IMR-90 (cell line): ENCODE measurements around the gene DNAI2. TPM values are rescaled to one million over a fixed set of nuclear protein-coding genes. Genes with fewer than 3 reads are reported as not detected.

Experiments
- ATAC-seq: fragments of 200-7000 bp; cut with Tn5 transposase; 2 replicates; pipeline ENCODE4 v1.9.1; 2020; ENCODE audit warnings: low read depth, mild to moderate bottlenecking, moderate library complexity
- BruUV-seq: library from RNA; stranded (reverse); fragments of 400-500 nt; replicated peaks from 2 replicates; lab custom pipeline; 2021; lab: Mats Ljungman, UMichigan
- CTCF ChIA-PET: fragments of 300-600 bp; formaldehyde crosslinking; extraction: SDS; loops from one replicate; lab custom pipeline; 2021; ENCODE audit warnings: antibody characterized with exemption; lab: Yijun Ruan, JAX
- POLR2A ChIA-PET: fragments of 300-600 bp; sonication (Branson Sonifier 250); formaldehyde crosslinking; loops from one replicate; lab custom pipeline; 2022; ENCODE audit warnings: antibody characterized with exemption; ENCODE audit not compliant: unreplicated experiment; lab: Charles Lee
- DNase-seq: peaks from one replicate; pipeline ENCODE4 v3.0.0; 2013
- H2AFZ ChIP-seq: replicated peaks from 2 replicates; pipeline ENCODE3; 2013; ENCODE audit warnings: low read length, mild to moderate bottlenecking; ENCODE audit not compliant: poor library complexity
- H2AK5ac ChIP-seq: 2 replicates; pipeline ENCODE4 v1.6.1; 2013; ENCODE audit warnings: low read depth, low read length, inconsistent platforms
- H2AK9ac ChIP-seq: replicated peaks from 2 replicates; pipeline ENCODE3; 2013; ENCODE audit warnings: mild to moderate bottlenecking, low read depth, low read length, moderate library complexity; ENCODE audit not compliant: poor library complexity
- H2BK120ac ChIP-seq: 2 replicates; pipeline ENCODE4 v1.6.1; 2013; ENCODE audit warnings: low read depth, low read length, inconsistent platforms
- H2BK15ac ChIP-seq: 3 replicates; pipeline ENCODE4 v1.6.1; 2013; ENCODE audit warnings: low read depth, low read length, inconsistent platforms
- H2BK20ac ChIP-seq: 2 replicates; pipeline ENCODE4 v1.6.1; 2013; ENCODE audit warnings: low read depth, mild to moderate bottlenecking, inconsistent platforms, low read length, moderate library complexity
- H2BK5ac ChIP-seq: 2 replicates; pipeline ENCODE4 v1.6.1; 2013; ENCODE audit warnings: mild to moderate bottlenecking, low read depth, low read length, inconsistent platforms; ENCODE audit not compliant: poor library complexity, severe bottlenecking
- H3K14ac ChIP-seq: replicated peaks from 2 replicates; pipeline ENCODE4 v1.6.1; 2013; ENCODE audit warnings: low read depth, low read length, inconsistent platforms
- H3K18ac ChIP-seq: 2 replicates; pipeline ENCODE4 v1.6.1; 2013; ENCODE audit warnings: low read depth, low read length, control low read depth
- H3K23ac ChIP-seq: 2 replicates; pipeline ENCODE4 v1.6.1; 2013; ENCODE audit warnings: low read depth, low read length, inconsistent platforms
- H3K27ac ChIP-seq: 2 replicates; pipeline ENCODE4 v1.5.1; 2013; ENCODE audit warnings: mild to moderate bottlenecking, control low read depth, low read length; ENCODE audit not compliant: insufficient read depth
- H3K27me3 ChIP-seq: 2 replicates; pipeline ENCODE4 v1.6.1; 2013; ENCODE audit warnings: low read length; ENCODE audit not compliant: control insufficient read depth, insufficient read depth
- H3K36me3 ChIP-seq: 2 replicates; pipeline ENCODE4 v1.6.1; 2013; ENCODE audit warnings: low read length, mixed read lengths; ENCODE audit not compliant: control insufficient read depth, insufficient read depth
- H3K4ac ChIP-seq: 2 replicates; pipeline ENCODE4 v1.6.1; 2013; ENCODE audit warnings: low read depth, low read length, inconsistent platforms
- H3K4me1 ChIP-seq: 2 replicates; pipeline ENCODE4 v1.6.1; 2013; ENCODE audit warnings: low read length, mixed read lengths; ENCODE audit not compliant: control insufficient read depth, insufficient read depth
- H3K4me2 ChIP-seq: 2 replicates; pipeline ENCODE4 v1.6.1; 2013; ENCODE audit warnings: low read depth, mild to moderate bottlenecking, control low read depth, low read length, moderate library complexity
- H3K4me3 ChIP-seq: 2 replicates; pipeline ENCODE4 v1.5.1; 2013; ENCODE audit warnings: low read depth, mild to moderate bottlenecking, control low read depth, low read length, moderate library complexity; ENCODE audit not compliant: insufficient read depth
- H3K56ac ChIP-seq: 2 replicates; pipeline ENCODE4 v1.6.1; 2013; ENCODE audit warnings: low read length, inconsistent platforms; ENCODE audit not compliant: insufficient read depth; ENCODE audit errors: extremely low read depth
- H3K79me1 ChIP-seq, 2 experiments: 2 replicates each; pipeline ENCODE4 v1.6.1; 2013; ENCODE audit warnings: low read length in 2 of 2, inconsistent platforms in 1 of 2, low read depth in 1 of 2
- H3K9ac ChIP-seq: 2 replicates; pipeline ENCODE4 v1.6.1; 2013; ENCODE audit warnings: low read depth, low read length, control low read depth
- H3K9me1 ChIP-seq: 2 replicates; pipeline ENCODE4 v1.6.1; 2013; ENCODE audit warnings: low read length, inconsistent platforms; ENCODE audit not compliant: insufficient read depth
- H3K9me3 ChIP-seq: 2 replicates; pipeline ENCODE4 v1.6.1; 2013; ENCODE audit warnings: low read length; ENCODE audit not compliant: control insufficient read depth, insufficient read depth
- H4K20me1 ChIP-seq: 2 replicates; pipeline ENCODE4 v1.6.1; 2013; ENCODE audit warnings: low read length, inconsistent platforms; ENCODE audit not compliant: insufficient read depth
- H4K5ac ChIP-seq: 2 replicates; pipeline ENCODE4 v1.6.1; 2013; ENCODE audit warnings: mild to moderate bottlenecking, low read depth, low read length, control low read depth
- H4K8ac ChIP-seq, 2 experiments: 2 replicates each; pipeline ENCODE4 v1.6.1; 2013; ENCODE audit warnings: low read depth in 2 of 2, low read length in 2 of 2, control low read depth in 1 of 2, inconsistent platforms in 1 of 2
- H4K91ac ChIP-seq: 2 replicates; pipeline ENCODE4 v1.6.1; 2013; ENCODE audit warnings: low read depth, low read length, inconsistent platforms; ENCODE audit not compliant: insufficient read depth
- CHD1 ChIP-seq: IDR thresholded peaks from 2 replicates; pipeline ENCODE4 v1.6.1; 2012; ENCODE audit warnings: low read depth, low read length, improper control_type of control experiment
- FOS ChIP-seq: fragments of 150-350 bp; IDR thresholded peaks from 2 replicates; pipeline ENCODE4 v1.6.1; 2016; ENCODE audit warnings: low read depth, low read length
- MAFK ChIP-seq: IDR thresholded peaks from 2 replicates; pipeline ENCODE4 v1.6.1; 2012; ENCODE audit warnings: low read depth, low read length, improper control_type of control experiment
- MAZ ChIP-seq: IDR thresholded peaks from 2 replicates; pipeline ENCODE4 v1.6.1; 2012; ENCODE audit warnings: low read depth, mild to moderate bottlenecking, low read length, improper control_type of control experiment, moderate library complexity, borderline replicate concordance
- MXI1 ChIP-seq: IDR thresholded peaks from 2 replicates; pipeline ENCODE4 v1.6.1; 2012; ENCODE audit warnings: low read depth, mild to moderate bottlenecking, low read length, moderate library complexity, borderline replicate concordance
- POLR2A ChIP-seq: IDR thresholded peaks from 2 replicates; pipeline ENCODE4 v1.6.1; 2012; ENCODE audit warnings: mild to moderate bottlenecking, low read depth, low read length
- RAD21 ChIP-seq: IDR thresholded peaks from 2 replicates; pipeline ENCODE4 v1.6.1; 2012; ENCODE audit warnings: low read length, improper control_type of control experiment
- RCOR1 ChIP-seq: IDR thresholded peaks from 2 replicates; pipeline ENCODE4 v1.6.1; 2012; ENCODE audit warnings: mild to moderate bottlenecking, low read length, improper control_type of control experiment; ENCODE audit not compliant: insufficient replicate concordance
- WGBS, 2 experiments: methylation state at CpG; one replicate each; pipeline versions ENCODE4 v1.1.5 to v1.1.7; 2013; ENCODE audit warnings: missing lambda C conversion rate in 2 of 2; ENCODE audit not compliant: insufficient read length in 1 of 2; ENCODE audit errors: extremely low coverage in 2 of 2; 5-methylcytosine and 5-hydroxymethylcytosine counted together
- dilution Hi-C: fragments of 300-500 bp; cut with HindIII; formaldehyde crosslinking; loops from one replicate; pipeline ENCODE4 v1.14.3; 2018; ENCODE audit warnings: low sequenced_read_pairs; ENCODE audit not compliant: unreplicated experiment
- in situ Hi-C: fragments of 300-500 bp; cut with MboI; formaldehyde crosslinking; loops from 3 replicates; pipeline ENCODE4 v1.14.3; 2019; ENCODE audit warnings: low sequenced_read_pairs, inconsistent platforms, mixed read lengths
- intact Hi-C: fragments of 100-400 bp; cut with micrococcal nuclease; formaldehyde crosslinking; loops from 2 replicates; pipeline ENCODE4 v1.10.0; 2022
- polyA plus RNA-seq, 3 experiments: library from polyadenylated mRNA; depleted of rRNA; stranded (reverse); fragments of >200 nt; gene quantifications; 2 replicates each; pipeline ENCODE4 v1.2.3, GENCODE V29; 2012; ENCODE audit warnings: low replicate concordance in 1 of 3
- total RNA-seq: library from RNA; depleted of rRNA; stranded (reverse); fragments of >200 nt; gene quantifications from 2 replicates; pipeline ENCODE4 v1.2.3, GENCODE V29; 2012

Gene DNAI2
- total and polyA plus RNA-seq, 2 of the 4 experiments (the other 2 are of a cell fraction), result not detected

- intact Hi-C loops, result no loop called here
- Histone ChIP-seq H3K23ac (no peak overlapping the region), H2AK5ac (no peak overlapping the region), H4K91ac (no peak overlapping the region), H3K4me1 (no peaks in the 10 kb centered on the region), H3K56ac (no peak overlapping the region), H2AFZ (no peak overlapping the region), H3K18ac (no peak overlapping the region), H2BK5ac (no peak overlapping the region), H2AK9ac (no peak overlapping the region), H2BK15ac (no peak overlapping the region), H4K20me1 (no peaks in the 10 kb centered on the region), H3K4ac (no peak overlapping the region), H3K14ac (no peak overlapping the region), H3K79me1 (no peaks in the 10 kb centered on the region), H2BK120ac (no peak overlapping the region), H3K27ac (no peak overlapping the region), H3K9me1 (no peaks in the 10 kb centered on the region), H4K8ac (no peak overlapping the region), H3K27me3 (no peaks in the 10 kb centered on the region; the same call in 1 of the 2 replicates), H3K9me3 (no peaks in the 10 kb centered on the region), H4K5ac (no peak overlapping the region), H2BK20ac (no peak overlapping the region), H3K4me2 (no peak overlapping the region), H3K9ac (no peak overlapping the region), H3K4me3 (no peak overlapping the region), H3K36me3 (no peaks in the 10 kb centered on the region)
- no CpG with 5 or more reads among the region's 10 CpGs for WGBS, 2 experiments
- CTCF ChIA-PET, result no interaction called here
- ATAC-seq (no peak), DNase-seq (no peak)
- dilution Hi-C loops, result no loop called here
- in situ Hi-C loops, result no loop called here
- no TSS peak for BruUV-seq
- TF ChIP-seq RAD21, result no peak
- TF ChIP-seq POLR2A, result no peak
- TF ChIP-seq MAFK, result no peak
- TF ChIP-seq RCOR1, result no peak
- no peak for TF ChIP-seq MXI1
- no peak for TF ChIP-seq CHD1
- TF ChIP-seq FOS, result no peak
- no peak for TF ChIP-seq MAZ
- POLR2A ChIA-PET, result no interaction called here
These were observed 68.2 kb downstream of the DNAI2 start for GRCh38 chr17:74342224-74342623.
